A549 (cell line): Measurements from ENCODE around the gene LRRC45.

Experiments
- BCL3 ChIP-seq: fragments of >200 bp; sonication (Bioruptor Twin); formaldehyde crosslinking; IDR thresholded peaks from 3 replicates; pipeline ENCODE4 v1.6.1; 2016
- CHD2 ChIP-seq: fragments of 150-350 bp; IDR thresholded peaks from 2 replicates; pipeline ENCODE4 v1.6.1; 2014; ENCODE audit warnings: low read length; ENCODE audit not compliant: partially characterized antibody
- CHD4 ChIP-seq: fragments of 200-600 bp; sonication (generic); IDR thresholded peaks from 2 replicates; pipeline ENCODE4 v1.6.1; 2016; ENCODE audit warnings: antibody characterized with exemption, mild to moderate bottlenecking, borderline replicate concordance
- CTCF ChIP-seq: fragments of >200 bp; sonication (Bioruptor Twin); formaldehyde crosslinking; IDR thresholded peaks from 3 replicates; pipeline ENCODE4 v1.5.1; 2016
- EP300 ChIP-seq, 2 experiments: fragments of >200 bp; sonication (Bioruptor Twin); formaldehyde crosslinking; IDR thresholded peaks; 2 replicates in 1 of 2; 3 replicates in 1 of 2; pipeline ENCODE4 v1.6.1; 2016 to 2017
- MAX ChIP-seq: IDR thresholded peaks from 2 replicates; pipeline ENCODE4 v1.6.1; 2012
- PBX3 ChIP-seq: IDR thresholded peaks from 2 replicates; pipeline ENCODE4 v1.6.1; 2012
- POLR2A ChIP-seq: IDR thresholded peaks from 2 replicates; pipeline ENCODE4 v1.6.1; 2012; ENCODE audit warnings: mild to moderate bottlenecking, low read length
- RAD21 ChIP-seq, 2 experiments: fragments of >200 bp in 1 of 2; sonication (Bioruptor Twin) in 1 of 2; formaldehyde crosslinking in 1 of 2; IDR thresholded peaks in 1 of 2; conservative IDR thresholded peaks in 1 of 2; 2 replicates in 1 of 2; 3 replicates in 1 of 2; pipeline ENCODE4 v1.6.1; 2012 to 2018; ENCODE audit warnings: inconsistent platforms in 1 of 2
- RCOR1 ChIP-seq: fragments of 150-350 bp; IDR thresholded peaks from 2 replicates; pipeline ENCODE4 v1.6.1; 2014; ENCODE audit warnings: antibody characterized with exemption, low read length, low read depth
- REST ChIP-seq: fragments of 200-600 bp; sonication (generic); IDR thresholded peaks from 2 replicates; pipeline ENCODE4 v1.6.1; 2016; ENCODE audit warnings: antibody characterized with exemption, mild to moderate bottlenecking, moderate library complexity
- USF2 ChIP-seq: fragments of 450-650 bp; IDR thresholded peaks from 2 replicates; pipeline ENCODE4 v1.6.1; 2014; ENCODE audit warnings: antibody characterized with exemption
- ZNF302 ChIP-seq: fragments of 250-450 bp; sonication (Bioruptor Pico); IDR thresholded peaks from 2 replicates; pipeline ENCODE4 v1.9.0; 2021; ENCODE audit warnings: inconsistent platforms, mild to moderate bottlenecking, moderate library complexity

- TF ChIP-seq ZNF302 (CRISPR knock-in tag): no peak
- TF ChIP-seq CTCF: no peak
- TF ChIP-seq BCL3: no peak
- TF ChIP-seq EP300 (IDR thresholded peaks at IDR 0.05): no peak
- no peak for TF ChIP-seq POLR2A
- no peak for TF ChIP-seq USF2
- no peak for TF ChIP-seq REST
- TF ChIP-seq CHD2: no peak
- TF ChIP-seq RAD21 (conservative IDR thresholded peaks at IDR 0.05 in 1 of 2, IDR thresholded peaks at IDR 0.05 in 1 of 2): no peak
- TF ChIP-seq RCOR1: no peak
- TF ChIP-seq MAX: no peak
- TF ChIP-seq PBX3: no peak
- no peak for TF ChIP-seq CHD4
Measured at GRCh38 chr17:82055965-82056728, 33.0 kb downstream of the LRRC45 start.
